Thyroid gland (tissue), 4 donors: ENCODE data around the gene PLSCR2.
"Not testable (repeated sequence)": the region's sequence is repeated elsewhere in the genome, so short reads cannot be mapped to it uniquely, and the experiment has no call there.

Source experiments
- POLR2A ChIP-seq, 2 donors: fragments of 450-650 bp; IDR thresholded peaks; one replicate each; pipeline ENCODE4 v1.6.1; 2017; ENCODE audit warnings: antibody characterized with exemption in 2 of 2, mild to moderate bottlenecking in 2 of 2, moderate library complexity in 1 of 2
- TF ChIP-seq, protein P1 (sequence below), 6 experiments: fragments of 200-600 bp in 3 of 6; fragments of 450-650 bp in 3 of 6; sonication (generic) in 3 of 6; IDR thresholded peaks; one replicate each; pipeline ENCODE4 v1.5.1; 2016 to 2019; ENCODE audit warnings: antibody characterized with exemption in 6 of 6, mild to moderate bottlenecking in 2 of 6, inconsistent platforms in 1 of 6, moderate library complexity in 1 of 6

DNA sequence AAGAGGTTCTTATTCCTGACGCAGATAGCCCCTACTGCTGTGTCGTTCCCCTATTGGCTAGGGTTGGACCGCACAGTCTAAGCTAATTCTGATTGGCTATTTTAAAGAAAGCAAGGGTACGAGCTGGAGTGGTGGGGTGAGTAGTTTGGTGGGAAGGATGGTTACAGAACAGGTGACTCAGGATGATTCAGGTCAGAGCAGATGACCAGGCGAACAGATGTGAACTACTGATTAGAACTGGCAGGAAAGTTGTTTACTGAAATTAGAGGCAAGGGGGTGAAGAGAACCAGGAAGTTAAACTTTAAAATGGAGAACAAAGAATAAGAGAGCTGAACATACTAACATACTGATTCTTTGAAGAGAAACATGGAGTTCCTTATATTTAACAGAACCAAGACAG, 56.6 kb downstream of the PLSCR2 start:
- TF ChIP-seq POLR2A (IDR thresholded peaks at IDR 0.05), result not testable (repeated sequence)
- TF ChIP-seq, protein P1, sequence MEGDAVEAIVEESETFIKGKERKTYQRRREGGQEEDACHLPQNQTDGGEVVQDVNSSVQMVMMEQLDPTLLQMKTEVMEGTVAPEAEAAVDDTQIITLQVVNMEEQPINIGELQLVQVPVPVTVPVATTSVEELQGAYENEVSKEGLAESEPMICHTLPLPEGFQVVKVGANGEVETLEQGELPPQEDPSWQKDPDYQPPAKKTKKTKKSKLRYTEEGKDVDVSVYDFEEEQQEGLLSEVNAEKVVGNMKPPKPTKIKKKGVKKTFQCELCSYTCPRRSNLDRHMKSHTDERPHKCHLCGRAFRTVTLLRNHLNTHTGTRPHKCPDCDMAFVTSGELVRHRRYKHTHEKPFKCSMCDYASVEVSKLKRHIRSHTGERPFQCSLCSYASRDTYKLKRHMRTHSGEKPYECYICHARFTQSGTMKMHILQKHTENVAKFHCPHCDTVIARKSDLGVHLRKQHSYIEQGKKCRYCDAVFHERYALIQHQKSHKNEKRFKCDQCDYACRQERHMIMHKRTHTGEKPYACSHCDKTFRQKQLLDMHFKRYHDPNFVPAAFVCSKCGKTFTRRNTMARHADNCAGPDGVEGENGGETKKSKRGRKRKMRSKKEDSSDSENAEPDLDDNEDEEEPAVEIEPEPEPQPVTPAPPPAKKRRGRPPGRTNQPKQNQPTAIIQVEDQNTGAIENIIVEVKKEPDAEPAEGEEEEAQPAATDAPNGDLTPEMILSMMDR (IDR thresholded peaks at IDR 0.05), result not testable (repeated sequence)
